HG03039 (cell line): Measurements from ENCODE around the gene NAPA.
"Not testable (repeated sequence)": the region's sequence is repeated elsewhere in the genome, so short reads cannot be mapped to it uniquely, and the experiment has no call there.

Source experiments
- ATAC-seq: cut with Tn5 transposase; IDR thresholded peaks from one replicate; pipeline ENCODE4 v1.9.1; 2021; ENCODE audit warnings: mild to moderate bottlenecking, moderate library complexity; ENCODE audit not compliant: unreplicated experiment

Gene NAPA

GRCh38 chr19:47487551-47488515 lies 27.0 kb downstream of the NAPA start:
- ATAC-seq: no peak

- no peak for ATAC-seq
These were observed 28.0 kb downstream of the NAPA start for GRCh38 chr19:47486900-47487299.

GRCh38 chr19:47486220-47486619 lies 28.6 kb downstream of the NAPA start:
- ATAC-seq: not testable (repeated sequence)

GRCh38 chr19:47485210-47485609 lies 29.7 kb downstream of the NAPA start:
- ATAC-seq: no peak

GRCh38 chr19:47483800-47484690 lies 30.8 kb downstream of the NAPA start, which contains the start of gene KPTN:
Gene KPTN (minus strand): TSS chr19:47484219. CDS start chr19:47484160, 59 bp downstream.
- ATAC-seq: peak; percentile 56

GRCh38 chr19:47483200-47483599 lies 31.7 kb downstream of the NAPA start:
- no peak for ATAC-seq

- ATAC-seq: no peak
These were observed 33.3 kb downstream of the NAPA start for GRCh38 chr19:47481460-47482052.

- ATAC-seq: no peak
These were observed 34.2 kb downstream of the NAPA start for GRCh38 chr19:47480658-47481057.

- ATAC-seq: no peak
These were observed 35.0 kb downstream of the NAPA start for GRCh38 chr19:47479701-47480503.

GRCh38 chr19:47476438-47476972 lies 38.4 kb downstream of the NAPA start:
- ATAC-seq: no peak

GRCh38 chr19:47475465-47475864 lies 39.4 kb downstream of the NAPA start:
- ATAC-seq: no peak

GRCh38 chr19:47473336-47473735 lies 41.5 kb downstream of the NAPA start:
- ATAC-seq: no peak

GRCh38 chr19:47471733-47472457 lies 43.0 kb downstream of the NAPA start, which contains the start of gene SLC8A2:
Gene SLC8A2 (minus strand): TSS chr19:47471893. CDS start chr19:47466403, 5,490 bp downstream.
- no peak for ATAC-seq

- ATAC-seq: no peak
These were observed 43.5 kb downstream of the NAPA start for GRCh38 chr19:47471381-47471732.

- ATAC-seq: no peak
These were observed 44.2 kb downstream of the NAPA start for GRCh38 chr19:47470447-47471195.

- no peak for ATAC-seq
These were observed 45.1 kb downstream of the NAPA start for GRCh38 chr19:47469719-47470118.

GRCh38 chr19:47469363-47469700 lies 45.5 kb downstream of the NAPA start:
- no peak for ATAC-seq

- ATAC-seq: no peak
These were observed 46.9 kb downstream of the NAPA start for GRCh38 chr19:47467914-47468313.

- no peak for ATAC-seq
These were observed 48.9 kb downstream of the NAPA start for GRCh38 chr19:47465957-47466356.
